ENCODE measurements around the gene THADA.

DNA sequence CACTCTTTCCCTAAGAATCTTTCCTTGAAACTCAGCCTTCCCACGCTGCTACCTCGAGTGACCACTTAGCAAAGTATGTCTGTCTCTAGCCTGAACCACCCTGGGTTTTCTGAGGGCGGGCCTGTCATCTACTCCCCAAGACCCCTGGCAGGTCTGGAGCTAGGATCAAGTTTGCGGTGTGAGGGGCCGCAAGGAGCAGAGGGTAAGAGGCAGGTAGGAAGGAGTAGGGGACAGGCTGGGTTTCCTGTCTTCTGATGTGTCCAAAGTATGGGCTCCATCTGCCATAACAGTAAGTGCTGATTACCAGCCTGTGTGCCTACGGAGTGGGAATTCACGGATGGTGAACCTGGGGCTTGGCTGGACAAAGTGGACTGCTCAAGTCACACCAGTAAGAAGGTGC lies 394.8 kb downstream of the THADA start:
- TF ChIP-seq, protein P1, sequence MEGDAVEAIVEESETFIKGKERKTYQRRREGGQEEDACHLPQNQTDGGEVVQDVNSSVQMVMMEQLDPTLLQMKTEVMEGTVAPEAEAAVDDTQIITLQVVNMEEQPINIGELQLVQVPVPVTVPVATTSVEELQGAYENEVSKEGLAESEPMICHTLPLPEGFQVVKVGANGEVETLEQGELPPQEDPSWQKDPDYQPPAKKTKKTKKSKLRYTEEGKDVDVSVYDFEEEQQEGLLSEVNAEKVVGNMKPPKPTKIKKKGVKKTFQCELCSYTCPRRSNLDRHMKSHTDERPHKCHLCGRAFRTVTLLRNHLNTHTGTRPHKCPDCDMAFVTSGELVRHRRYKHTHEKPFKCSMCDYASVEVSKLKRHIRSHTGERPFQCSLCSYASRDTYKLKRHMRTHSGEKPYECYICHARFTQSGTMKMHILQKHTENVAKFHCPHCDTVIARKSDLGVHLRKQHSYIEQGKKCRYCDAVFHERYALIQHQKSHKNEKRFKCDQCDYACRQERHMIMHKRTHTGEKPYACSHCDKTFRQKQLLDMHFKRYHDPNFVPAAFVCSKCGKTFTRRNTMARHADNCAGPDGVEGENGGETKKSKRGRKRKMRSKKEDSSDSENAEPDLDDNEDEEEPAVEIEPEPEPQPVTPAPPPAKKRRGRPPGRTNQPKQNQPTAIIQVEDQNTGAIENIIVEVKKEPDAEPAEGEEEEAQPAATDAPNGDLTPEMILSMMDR (IDR thresholded peaks at IDR 0.05 in 8 of 11, conservative IDR thresholded peaks at IDR 0.05 in 3 of 11), result no peak
- no peak for TF ChIP-seq POLR2A (IDR thresholded peaks at IDR 0.05)
- TF ChIP-seq POLR2AphosphoS5 (IDR thresholded peaks at IDR 0.05), result no peak
